Measurements from ENCODE around the gene DLL1. TPM values are rescaled to one million over a fixed set of nuclear protein-coding genes. Genes with fewer than 3 reads are reported as not detected.

The DLL1 gene
- 0.12 to 0.26 TPM (median 0.20 TPM) in 5 replicates for total RNA-seq (2022; extraction: Qiagen RNA extraction)

GRCh38 chr6:170290296-170291128 is at the start of gene DLL1:
Gene DLL1, minus strand, starts transcription at chr6:170291078. Its CDS starts 939 bp downstream, at chr6:170290139.

GRCh38 chr6:170306324-170307079 is 15.6 kb upstream of the DLL1 start, which contains the start of gene FAM120B:
Gene FAM120B, plus strand, starts transcription at chr6:170306758. Its CDS starts 10,633 bp downstream, at chr6:170317391.

Other genes with a start within 250 kb of the DLL1 start
- gene FAM120B, start 15.7 kb upstream of the DLL1 start, total RNA-seq (2022; extraction: Qiagen RNA extraction) = 8.6 to 10.7 TPM (median 10.0 TPM) in 5 replicates

Data from A549 treated with CORT108297 at 1 μM for 4 hours (cell line).